Measurements from ENCODE around the gene PLCH1.

PLCH1 gene

DNA sequence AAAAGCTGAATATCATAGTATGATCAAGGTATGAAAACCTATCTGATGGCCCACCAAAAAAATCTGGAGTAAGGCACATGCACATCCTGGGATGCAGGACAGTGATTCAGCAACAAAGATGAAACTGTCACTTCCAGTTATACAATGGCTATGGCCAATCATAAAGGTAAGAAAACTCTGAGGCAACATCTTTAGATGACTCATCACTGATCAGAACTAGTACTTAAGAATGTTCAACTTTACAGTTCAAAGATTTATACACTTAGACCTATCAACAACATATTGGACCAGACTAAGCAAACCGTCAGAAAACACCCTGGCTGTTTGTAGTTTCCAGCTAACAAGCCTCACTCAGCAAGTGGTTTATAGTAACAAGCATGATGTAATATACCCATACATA lies 21.3 kb upstream of the PLCH1 start:
- 83 to 100% methylated on average over 1 of the region's 1 CpG for WGBS, 2 experiments

GRCh38 chr3:155763870-155764463 lies 19.1 kb upstream of the PLCH1 start:
- Histone ChIP-seq H3K4me1 (ENCODE audit: control insufficient read depth, insufficient read depth, low read length) (no peaks in the 10 kb centered on the region), H3K27me3 (ENCODE audit: control insufficient read depth, insufficient read depth, low read length, poor library complexity, severe bottlenecking) (no peaks in the 10 kb centered on the region), H3K36me3 (ENCODE audit: control insufficient read depth, insufficient read depth, low read length) (no peaks in the 10 kb centered on the region), H3K4me3 (ENCODE audit: insufficient read depth, low read depth, low read length) (no peak overlapping the region), H3K9me3 (ENCODE audit: control insufficient read depth, low read length) (no peaks in the 10 kb centered on the region), H3K27ac (ENCODE audit: insufficient read depth, low read depth, low read length, poor library complexity, severe bottlenecking) (no peak overlapping the region)
- 88 to 95% methylated on average over 2 to 3 of the region's 3 CpGs for WGBS, 2 experiments

More for the DNA sequence above, 21.3 kb upstream of the PLCH1 start:
- H3K27me3 ChIP-seq (ENCODE audit: control insufficient read depth, insufficient read depth, low read length, poor library complexity, severe bottlenecking) = no peaks in the 10 kb centered on the region
- H3K27ac ChIP-seq (ENCODE audit: insufficient read depth, low read depth, low read length, poor library complexity, severe bottlenecking) = no peak overlapping the region
- no peaks in the 10 kb centered on the region for H3K9me3 ChIP-seq (ENCODE audit: control insufficient read depth, low read length)
- no peaks in the 10 kb centered on the region for H3K4me1 ChIP-seq (ENCODE audit: control insufficient read depth, insufficient read depth, low read length)
- H3K36me3 ChIP-seq (ENCODE audit: control insufficient read depth, insufficient read depth, low read length) = peaks cover 7% of the 10 kb centered on the region
- no peak overlapping the region for H3K4me3 ChIP-seq (ENCODE audit: insufficient read depth, low read depth, low read length)

- no peaks in the 10 kb centered on the region for H3K27me3 ChIP-seq (ENCODE audit: control insufficient read depth, insufficient read depth, low read length, poor library complexity, severe bottlenecking)
- H3K9me3 ChIP-seq (ENCODE audit: control insufficient read depth, low read length) = no peaks in the 10 kb centered on the region
- H3K36me3 ChIP-seq (ENCODE audit: control insufficient read depth, insufficient read depth, low read length) = no peaks in the 10 kb centered on the region
- H3K4me3 ChIP-seq (ENCODE audit: insufficient read depth, low read depth, low read length) = no peak overlapping the region
- no peaks in the 10 kb centered on the region for H3K4me1 ChIP-seq (ENCODE audit: control insufficient read depth, insufficient read depth, low read length)
- no peak overlapping the region for H3K27ac ChIP-seq (ENCODE audit: insufficient read depth, low read depth, low read length, poor library complexity, severe bottlenecking)
- WGBS, 2 experiments = 94% methylated on average over 4 of the region's 4 CpGs
Observed at GRCh38 chr3:155760653-155761052, 15.8 kb upstream of the PLCH1 start.

GRCh38 chr3:155757577-155757976 lies 12.7 kb upstream of the PLCH1 start:
- Histone ChIP-seq H3K9me3 (ENCODE audit: control insufficient read depth, low read length) (no peaks in the 10 kb centered on the region), H3K4me3 (ENCODE audit: insufficient read depth, low read depth, low read length) (no peak overlapping the region), H3K27ac (ENCODE audit: insufficient read depth, low read depth, low read length, poor library complexity, severe bottlenecking) (no peak overlapping the region), H3K27me3 (ENCODE audit: control insufficient read depth, insufficient read depth, low read length, poor library complexity, severe bottlenecking) (no peaks in the 10 kb centered on the region), H3K36me3 (ENCODE audit: control insufficient read depth, insufficient read depth, low read length) (no peaks in the 10 kb centered on the region), H3K4me1 (ENCODE audit: control insufficient read depth, insufficient read depth, low read length) (peaks cover 4% of the 10 kb centered on the region)
- 92% methylated on average over 7 of the region's 7 CpGs for WGBS, 2 experiments

- WGBS, 2 experiments = 79 to 83% methylated on average over 10 to 11 of the region's 11 CpGs
- Histone ChIP-seq H3K36me3 (ENCODE audit: control insufficient read depth, insufficient read depth, low read length) (no peaks in the 10 kb centered on the region), H3K4me1 (ENCODE audit: control insufficient read depth, insufficient read depth, low read length) (peaks cover 27% of the 10 kb centered on the region), H3K4me3 (ENCODE audit: insufficient read depth, low read depth, low read length) (no peak overlapping the region), H3K27me3 (ENCODE audit: control insufficient read depth, insufficient read depth, low read length, poor library complexity, severe bottlenecking) (no peaks in the 10 kb centered on the region), H3K27ac (ENCODE audit: insufficient read depth, low read depth, low read length, poor library complexity, severe bottlenecking) (no peak overlapping the region), H3K9me3 (ENCODE audit: control insufficient read depth, low read length) (no peaks in the 10 kb centered on the region)
Observed at GRCh38 chr3:155753038-155753639, 8.3 kb upstream of the PLCH1 start.

GRCh38 chr3:155748611-155749365 lies 3.9 kb upstream of the PLCH1 start:
- Histone ChIP-seq H3K9me3 (ENCODE audit: control insufficient read depth, low read length) (no peaks in the 10 kb centered on the region), H3K27me3 (ENCODE audit: control insufficient read depth, insufficient read depth, low read length, poor library complexity, severe bottlenecking) (no peaks in the 10 kb centered on the region), H3K27ac (ENCODE audit: insufficient read depth, low read depth, low read length, poor library complexity, severe bottlenecking) (peak overlapping the region; percentile 96), H3K4me3 (ENCODE audit: insufficient read depth, low read depth, low read length) (no peak overlapping the region), H3K4me1 (ENCODE audit: control insufficient read depth, insufficient read depth, low read length) (peaks cover 54% of the 10 kb centered on the region), H3K36me3 (ENCODE audit: control insufficient read depth, insufficient read depth, low read length) (no peaks in the 10 kb centered on the region)
- WGBS, 2 experiments = 80 to 87% methylated on average over 8 of the region's 8 CpGs

DNA sequence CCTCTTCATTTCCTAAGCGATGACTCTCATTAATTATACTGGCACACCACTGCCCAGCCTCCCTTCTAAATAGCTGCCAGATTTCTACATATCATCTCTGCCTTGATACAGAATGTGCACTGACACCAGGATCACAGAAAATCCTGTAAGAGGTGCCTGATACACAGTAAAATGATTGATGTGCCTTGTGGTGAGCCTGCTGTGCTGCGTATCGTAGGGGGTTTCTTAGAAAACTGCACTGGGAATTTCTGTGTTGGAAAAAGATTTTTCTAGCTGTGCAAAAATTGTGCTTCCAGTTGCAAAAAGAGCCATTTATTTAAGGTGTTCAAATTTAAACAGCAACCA lies 3.0 kb upstream of the PLCH1 start:
- H3K27me3 ChIP-seq (ENCODE audit: control insufficient read depth, insufficient read depth, low read length, poor library complexity, severe bottlenecking) = no peaks in the 10 kb centered on the region
- peaks cover 58% of the 10 kb centered on the region for H3K4me1 ChIP-seq (ENCODE audit: control insufficient read depth, insufficient read depth, low read length)
- H3K9me3 ChIP-seq (ENCODE audit: control insufficient read depth, low read length) = no peaks in the 10 kb centered on the region
- H3K27ac ChIP-seq (ENCODE audit: insufficient read depth, low read depth, low read length, poor library complexity, severe bottlenecking) = peak overlapping the region; percentile 96
- no peaks in the 10 kb centered on the region for H3K36me3 ChIP-seq (ENCODE audit: control insufficient read depth, insufficient read depth, low read length)
- no peak overlapping the region for H3K4me3 ChIP-seq (ENCODE audit: insufficient read depth, low read depth, low read length)
- WGBS, 2 experiments = 61 to 72% methylated on average over 3 of the region's 3 CpGs

- Histone ChIP-seq H3K4me3 (ENCODE audit: insufficient read depth, low read depth, low read length) (no peak overlapping the region), H3K9me3 (ENCODE audit: control insufficient read depth, low read length) (no peaks in the 10 kb centered on the region), H3K27me3 (ENCODE audit: control insufficient read depth, insufficient read depth, low read length, poor library complexity, severe bottlenecking) (no peaks in the 10 kb centered on the region), H3K4me1 (ENCODE audit: control insufficient read depth, insufficient read depth, low read length) (peaks cover 57% of the 10 kb centered on the region), H3K27ac (ENCODE audit: insufficient read depth, low read depth, low read length, poor library complexity, severe bottlenecking) (peak overlapping the region; percentile 96), H3K36me3 (ENCODE audit: control insufficient read depth, insufficient read depth, low read length) (no peaks in the 10 kb centered on the region)
- 3 to 19% methylated on average over 1 to 2 of the region's 2 CpGs for WGBS, 2 experiments
Observed at GRCh38 chr3:155747286-155747945, 2.5 kb upstream of the PLCH1 start.

- H3K4me3 ChIP-seq (ENCODE audit: insufficient read depth, low read depth, low read length) = peak overlapping the region; percentile 24
- WGBS, 2 experiments = 11% methylated on average over 1 of the region's 1 CpG; no CpG with 5 or more reads in 1 of the 2 experiments
- no peaks in the 10 kb centered on the region for H3K9me3 ChIP-seq (ENCODE audit: control insufficient read depth, low read length)
- peak overlapping the region; percentile 96 for H3K27ac ChIP-seq (ENCODE audit: insufficient read depth, low read depth, low read length, poor library complexity, severe bottlenecking)
- no peaks in the 10 kb centered on the region for H3K36me3 ChIP-seq (ENCODE audit: control insufficient read depth, insufficient read depth, low read length)
- H3K27me3 ChIP-seq (ENCODE audit: control insufficient read depth, insufficient read depth, low read length, poor library complexity, severe bottlenecking) = no peaks in the 10 kb centered on the region
- H3K4me1 ChIP-seq (ENCODE audit: control insufficient read depth, insufficient read depth, low read length) = peaks cover 52% of the 10 kb centered on the region
Observed at GRCh38 chr3:155746703-155747102, 1.8 kb upstream of the PLCH1 start.
